ENCODE results near the gene GRAMD1A.
"Not testable (repeated sequence)": the region's sequence is repeated elsewhere in the genome, so short reads cannot be mapped to it uniquely, and the experiment has no call there.

The GRAMD1A gene

DNA sequence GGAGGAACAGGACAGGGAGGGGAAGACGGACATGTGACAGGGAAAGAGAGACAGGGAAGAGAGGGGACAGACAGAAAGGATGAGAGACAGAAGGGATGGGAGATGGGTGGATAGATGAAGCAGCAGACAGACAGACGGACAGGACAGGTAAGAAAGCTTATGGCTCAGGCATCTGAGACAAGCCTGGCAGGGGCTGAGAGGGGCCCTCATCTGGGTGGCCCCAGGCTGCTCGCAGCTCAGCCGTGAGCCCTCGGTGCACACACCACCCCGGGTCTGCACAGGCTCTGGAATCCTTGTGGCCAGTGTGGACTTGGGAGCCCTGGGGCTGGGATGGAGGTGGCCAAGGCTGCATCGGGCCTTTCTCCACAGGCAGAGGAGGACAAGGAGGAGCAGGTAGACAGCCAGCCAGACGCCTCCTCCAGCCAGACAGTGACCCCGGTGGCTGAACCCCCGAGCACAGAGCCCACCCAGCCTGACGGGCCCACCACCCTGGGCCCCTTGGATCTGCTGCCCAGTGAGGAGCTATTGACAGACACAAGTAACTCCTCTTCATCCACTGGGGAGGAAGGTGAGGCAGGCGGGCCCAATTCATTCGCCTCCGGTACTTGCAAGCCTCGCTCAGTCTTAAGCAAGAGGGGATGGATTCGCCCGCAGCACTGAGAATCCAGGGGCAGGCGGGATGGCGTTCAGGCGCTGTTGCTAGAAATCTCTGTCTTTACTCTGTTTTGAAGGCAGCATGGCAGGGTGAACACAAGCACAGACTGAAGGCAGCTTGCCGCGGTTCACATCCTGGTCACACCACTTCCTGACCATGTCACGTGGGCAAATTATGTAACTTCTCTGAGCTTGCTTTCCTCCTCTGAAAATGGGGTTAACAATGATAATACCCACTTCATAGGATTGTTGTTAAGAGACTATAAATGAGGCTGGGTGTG lies 14.0 kb downstream of the GRAMD1A start:
- DNase-seq (ENCODE audit: low read depth, low spot score): peak; percentile 86
- no peak overlapping the region for H3K4me3 ChIP-seq (ENCODE audit: low read length)

- not testable (repeated sequence) for H3K4me3 ChIP-seq (ENCODE audit: low read length); DNase-seq (ENCODE audit: low read depth, low spot score)
These were observed 14.7 kb downstream of the GRAMD1A start for GRCh38 chr19:35014774-35015173.

DNA sequence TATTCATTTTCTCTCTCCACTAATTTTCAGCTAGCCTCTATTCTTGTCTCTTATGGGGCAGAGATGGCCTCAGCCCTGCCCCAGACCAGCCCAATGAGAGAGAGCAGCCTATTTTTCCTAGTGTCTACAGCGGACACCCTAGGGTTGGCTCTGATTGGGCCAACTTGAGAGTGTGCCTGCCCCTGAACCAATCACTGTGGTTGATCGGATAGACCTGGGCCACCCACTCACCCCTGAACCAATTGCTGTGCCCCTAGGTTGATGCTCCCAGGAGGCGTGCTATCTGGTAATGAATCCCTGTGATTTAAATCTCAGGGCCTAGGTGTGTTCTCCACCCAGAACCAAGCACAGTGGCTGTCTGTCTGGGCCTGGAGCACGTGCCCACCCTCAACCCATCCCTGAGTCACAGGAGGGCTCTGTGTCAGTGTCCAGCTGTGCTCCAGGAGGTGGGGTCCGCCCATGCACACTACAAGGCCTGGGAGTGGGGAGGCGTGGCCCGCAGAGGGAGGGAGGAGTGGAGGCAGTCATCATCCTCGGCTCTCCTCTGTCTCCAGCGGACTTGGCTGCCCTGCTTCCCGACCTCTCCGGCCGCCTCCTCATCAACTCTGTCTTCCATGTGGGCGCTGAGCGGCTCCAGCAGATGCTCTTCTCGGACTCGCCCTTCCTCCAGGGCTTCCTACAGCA lies 15.3 kb downstream of the GRAMD1A start:
- no peak overlapping the region for H3K4me3 ChIP-seq (ENCODE audit: low read length)
- no peak for DNase-seq (ENCODE audit: low read depth, low spot score)

GRCh38 chr19:35015954-35016351 lies 15.8 kb downstream of the GRAMD1A start:
- no peak overlapping the region for H3K4me3 ChIP-seq (ENCODE audit: low read length)
- DNase-seq (ENCODE audit: low read depth, low spot score): no peak

DNA sequence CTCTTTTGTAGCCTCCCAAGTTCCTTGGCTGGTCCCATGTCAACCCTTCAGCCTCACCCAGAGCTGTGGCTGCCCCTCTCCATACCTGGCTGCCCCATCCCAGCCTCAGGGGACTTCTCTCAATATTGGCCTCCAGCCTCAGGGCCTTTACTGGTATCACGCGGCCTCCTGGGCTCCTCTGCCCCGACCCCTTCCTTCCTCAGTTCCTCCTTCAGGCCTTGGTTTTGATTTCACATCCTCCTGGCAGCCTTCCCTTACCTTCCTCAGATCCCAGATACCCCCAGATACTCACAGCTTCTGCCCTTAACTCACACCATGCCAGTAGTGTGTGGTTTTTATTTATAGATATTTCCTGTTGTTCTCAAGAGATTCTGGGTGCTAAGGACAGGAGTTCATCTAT lies 17.4 kb downstream of the GRAMD1A start:
- no peak for DNase-seq (ENCODE audit: low read depth, low spot score)
- no peak overlapping the region for H3K4me3 ChIP-seq (ENCODE audit: low read length)

- no peak for DNase-seq (ENCODE audit: low read depth, low spot score)
- no peak overlapping the region for H3K4me3 ChIP-seq (ENCODE audit: low read length)
These were observed 18.3 kb downstream of the GRAMD1A start for GRCh38 chr19:35018379-35018778.

DNA sequence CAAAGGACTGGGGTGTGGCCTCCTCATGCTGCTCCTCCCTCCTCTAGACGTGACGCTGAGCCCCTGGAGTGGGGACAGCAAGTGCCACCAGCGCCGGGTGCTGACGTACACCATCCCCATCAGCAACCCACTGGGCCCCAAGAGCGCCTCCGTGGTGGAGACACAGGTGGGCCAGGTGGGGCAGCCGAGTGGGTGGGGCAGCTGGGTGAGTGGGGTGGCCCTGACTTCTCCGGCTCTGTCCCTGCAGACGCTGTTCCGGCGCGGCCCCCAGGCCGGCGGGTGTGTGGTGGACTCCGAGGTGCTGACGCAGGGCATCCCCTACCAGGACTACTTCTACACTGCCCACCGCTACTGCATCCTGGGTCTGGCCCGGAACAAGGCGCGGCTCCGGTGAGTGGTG lies 19.0 kb downstream of the GRAMD1A start:
- DNase-seq (ENCODE audit: low read depth, low spot score): no peak
- H3K4me3 ChIP-seq (ENCODE audit: low read length): no peak overlapping the region

DNA sequence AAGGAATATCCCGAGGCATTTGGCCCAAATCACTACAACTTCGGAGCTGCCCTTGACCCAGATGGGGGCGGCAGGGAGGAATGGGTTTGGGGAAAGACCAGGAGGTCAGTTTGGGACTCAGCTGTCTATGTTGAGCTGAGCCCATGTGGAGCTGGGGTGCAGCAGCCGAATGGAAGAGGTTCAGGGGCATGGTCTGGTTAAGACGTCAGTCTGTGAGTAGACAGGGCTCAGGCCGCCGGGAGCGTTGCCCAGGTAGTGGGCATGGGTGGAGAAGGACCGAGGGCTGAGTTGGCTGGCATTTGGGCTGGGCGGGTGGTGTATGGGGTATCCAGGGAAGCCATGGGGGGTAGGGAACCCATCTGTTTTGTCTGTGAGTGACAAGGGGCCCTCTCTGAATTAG lies 20.9 kb downstream of the GRAMD1A start:
- DNase-seq (ENCODE audit: low read depth, low spot score): no peak
- no peak overlapping the region for H3K4me3 ChIP-seq (ENCODE audit: low read length)

DNA sequence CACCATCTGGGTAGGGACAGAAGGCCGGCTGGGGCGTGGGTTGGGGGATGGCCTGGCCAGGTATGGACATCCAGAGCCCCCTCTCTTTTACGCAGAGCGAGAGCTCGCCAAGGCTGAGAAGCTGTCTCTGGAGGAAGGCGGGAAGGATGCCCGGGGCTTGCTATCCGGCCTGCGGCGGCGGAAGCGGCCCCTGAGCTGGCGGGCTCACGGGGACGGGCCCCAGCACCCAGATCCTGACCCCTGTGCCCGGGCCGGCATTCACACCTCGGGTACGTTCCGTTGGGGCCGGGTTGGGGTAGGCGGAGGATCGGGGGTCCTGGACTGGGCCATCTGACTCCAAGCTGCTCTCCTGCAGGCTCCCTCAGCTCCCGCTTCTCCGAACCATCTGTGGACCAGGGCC lies 21.5 kb downstream of the GRAMD1A start:
- H3K4me3 ChIP-seq (ENCODE audit: low read length): no peak overlapping the region
- DNase-seq (ENCODE audit: low read depth, low spot score): no peak

GRCh38 chr19:35022460-35022859 lies 22.3 kb downstream of the GRAMD1A start:
- DNase-seq (ENCODE audit: low read depth, low spot score): no peak
- H3K4me3 ChIP-seq (ENCODE audit: low read length): no peak overlapping the region

DNA sequence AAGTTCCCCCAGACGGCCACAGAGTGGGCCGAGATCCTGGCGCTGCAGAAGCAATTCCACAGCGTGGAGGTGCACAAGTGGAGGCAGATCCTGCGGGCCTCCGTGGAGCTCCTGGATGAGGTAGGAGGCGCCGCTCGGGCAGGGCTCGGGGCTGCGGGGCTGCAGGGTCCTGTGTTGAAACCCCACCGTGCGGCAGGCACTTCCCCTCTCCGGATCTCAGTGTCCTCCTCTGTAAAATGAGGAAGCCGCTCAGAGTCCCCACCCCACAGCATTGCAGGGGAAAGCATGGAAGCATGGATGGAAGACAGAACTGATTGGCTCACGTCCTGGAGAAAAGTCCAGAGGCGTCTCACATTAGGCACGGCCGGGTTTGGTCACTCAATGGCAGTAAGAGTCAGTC lies 23.3 kb downstream of the GRAMD1A start:
- DNase-seq (ENCODE audit: low read depth, low spot score): no peak
- no peak overlapping the region for H3K4me3 ChIP-seq (ENCODE audit: low read length)

DNA sequence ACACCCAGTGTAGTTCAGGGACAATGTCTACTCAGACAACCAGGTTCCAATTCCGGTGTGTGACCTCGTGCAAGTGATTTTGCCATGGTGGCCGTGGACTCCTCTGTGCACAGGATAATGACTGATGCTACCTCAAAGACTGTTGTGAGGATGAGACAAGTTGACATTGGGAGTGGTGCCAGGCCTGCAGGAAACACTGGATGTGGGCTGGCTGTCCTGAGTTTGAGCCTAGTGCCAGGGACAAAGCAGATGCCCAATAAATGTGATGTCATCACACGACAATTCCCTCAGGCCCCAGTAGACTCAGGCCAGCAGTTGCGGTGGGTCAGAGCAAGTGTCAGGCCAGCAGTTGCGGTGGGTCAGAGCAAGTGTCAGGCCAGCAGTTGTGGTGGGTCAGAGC lies 24.0 kb downstream of the GRAMD1A start:
- no peak overlapping the region for H3K4me3 ChIP-seq (ENCODE audit: low read length)
- no peak for DNase-seq (ENCODE audit: low read depth, low spot score)

GRCh38 chr19:35025969-35026368 lies 25.8 kb downstream of the GRAMD1A start:
- no peak for DNase-seq (ENCODE audit: low read depth, low spot score)
- H3K4me3 ChIP-seq (ENCODE audit: low read length): no peak overlapping the region

- no peak for DNase-seq (ENCODE audit: low read depth, low spot score)
- H3K4me3 ChIP-seq (ENCODE audit: low read length): no peak overlapping the region
These were observed 26.3 kb downstream of the GRAMD1A start for GRCh38 chr19:35026418-35026817.

- H3K4me3 ChIP-seq (ENCODE audit: low read length): no peak overlapping the region
- no peak for DNase-seq (ENCODE audit: low read depth, low spot score)
These were observed 26.9 kb downstream of the GRAMD1A start for GRCh38 chr19:35027009-35027408.

- no peak overlapping the region for H3K4me3 ChIP-seq (ENCODE audit: low read length)
- no peak for DNase-seq (ENCODE audit: low read depth, low spot score)
These were observed 27.9 kb downstream of the GRAMD1A start for GRCh38 chr19:35027851-35028599.

GRCh38 chr19:35028600-35028885 lies 28.4 kb downstream of the GRAMD1A start:
- not testable (repeated sequence) for DNase-seq (ENCODE audit: low read depth, low spot score); H3K4me3 ChIP-seq (ENCODE audit: low read length)

DNA sequence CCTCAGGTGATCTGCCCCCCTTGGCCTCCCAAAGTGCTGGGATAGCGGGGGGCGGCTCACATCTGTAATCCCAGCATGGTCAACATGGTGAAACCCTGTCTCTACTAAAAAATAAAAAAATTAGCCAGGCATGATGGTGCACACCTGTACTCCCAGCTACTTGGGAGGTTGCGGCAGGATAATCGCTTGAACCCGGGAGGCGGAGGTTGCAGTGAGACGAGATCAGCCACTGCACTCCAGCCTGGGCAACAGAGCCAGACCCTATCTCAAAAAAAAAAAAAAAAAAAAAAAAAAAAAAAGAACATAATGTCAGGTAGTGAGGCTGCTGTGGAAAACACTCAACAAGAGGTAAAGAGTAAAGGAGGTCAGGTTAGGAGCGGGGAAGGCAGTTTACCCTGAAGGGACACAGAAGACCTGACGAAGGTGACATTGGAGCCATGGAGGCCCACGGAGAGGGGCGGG lies 29.2 kb downstream of the GRAMD1A start:
- not testable (repeated sequence) for H3K4me3 ChIP-seq (ENCODE audit: low read length); DNase-seq (ENCODE audit: low read depth, low spot score)

- H3K4me3 ChIP-seq (ENCODE audit: low read length): no peak overlapping the region; the same call in 1 of the 2 replicates
- DNase-seq (ENCODE audit: low read depth, low spot score): no peak
These were observed 29.7 kb downstream of the GRAMD1A start for GRCh38 chr19:35029737-35030256.
